Mucosa of rectum (tissue), 2 donors: ENCODE results near the gene FAM3C.
"Not testable (repeated sequence)": the region's sequence is repeated elsewhere in the genome, so short reads cannot be mapped to it uniquely, and the experiment has no call there.

Source experiments
- H3K27ac ChIP-seq, 2 donors: one replicate each; pipeline ENCODE4 v1.7.0; 2013; ENCODE audit warnings: inconsistent platforms in 2 of 2, low read depth in 2 of 2, low read length in 2 of 2
- H3K27me3 ChIP-seq, 2 donors: one replicate each; pipeline ENCODE4 v1.7.0; 2013; ENCODE audit warnings: low read length in 2 of 2; ENCODE audit not compliant: control insufficient read depth in 2 of 2, insufficient read depth in 2 of 2
- H3K36me3 ChIP-seq, 2 donors: one replicate each; pipeline ENCODE4 v1.7.0; 2013; ENCODE audit warnings: low read length in 2 of 2; ENCODE audit not compliant: control insufficient read depth in 2 of 2, insufficient read depth in 2 of 2
- H3K4me1 ChIP-seq, 2 donors: one replicate each; pipeline ENCODE4 v1.7.0; 2013; ENCODE audit warnings: low read length in 2 of 2, mild to moderate bottlenecking in 1 of 2; ENCODE audit not compliant: control insufficient read depth in 2 of 2, insufficient read depth in 2 of 2
- H3K4me3 ChIP-seq, 2 donors: one replicate each; pipeline ENCODE4 v1.7.0; 2013; ENCODE audit warnings: low read length in 2 of 2
- H3K9ac ChIP-seq, 2 donors: one replicate each; pipeline ENCODE4 v1.7.0; 2013; ENCODE audit warnings: low read length in 2 of 2, low read depth in 1 of 2, mild to moderate bottlenecking in 1 of 2
- H3K9me3 ChIP-seq, 2 donors: one replicate each; pipeline ENCODE4 v1.7.0; 2013; ENCODE audit warnings: low read length in 2 of 2; ENCODE audit not compliant: control insufficient read depth in 2 of 2
- donor health status: healthy.
- donor health status: Normal muscosa, but diverticular disease.

Gene FAM3C, protein sequence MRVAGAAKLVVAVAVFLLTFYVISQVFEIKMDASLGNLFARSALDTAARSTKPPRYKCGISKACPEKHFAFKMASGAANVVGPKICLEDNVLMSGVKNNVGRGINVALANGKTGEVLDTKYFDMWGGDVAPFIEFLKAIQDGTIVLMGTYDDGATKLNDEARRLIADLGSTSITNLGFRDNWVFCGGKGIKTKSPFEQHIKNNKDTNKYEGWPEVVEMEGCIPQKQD

DNA sequence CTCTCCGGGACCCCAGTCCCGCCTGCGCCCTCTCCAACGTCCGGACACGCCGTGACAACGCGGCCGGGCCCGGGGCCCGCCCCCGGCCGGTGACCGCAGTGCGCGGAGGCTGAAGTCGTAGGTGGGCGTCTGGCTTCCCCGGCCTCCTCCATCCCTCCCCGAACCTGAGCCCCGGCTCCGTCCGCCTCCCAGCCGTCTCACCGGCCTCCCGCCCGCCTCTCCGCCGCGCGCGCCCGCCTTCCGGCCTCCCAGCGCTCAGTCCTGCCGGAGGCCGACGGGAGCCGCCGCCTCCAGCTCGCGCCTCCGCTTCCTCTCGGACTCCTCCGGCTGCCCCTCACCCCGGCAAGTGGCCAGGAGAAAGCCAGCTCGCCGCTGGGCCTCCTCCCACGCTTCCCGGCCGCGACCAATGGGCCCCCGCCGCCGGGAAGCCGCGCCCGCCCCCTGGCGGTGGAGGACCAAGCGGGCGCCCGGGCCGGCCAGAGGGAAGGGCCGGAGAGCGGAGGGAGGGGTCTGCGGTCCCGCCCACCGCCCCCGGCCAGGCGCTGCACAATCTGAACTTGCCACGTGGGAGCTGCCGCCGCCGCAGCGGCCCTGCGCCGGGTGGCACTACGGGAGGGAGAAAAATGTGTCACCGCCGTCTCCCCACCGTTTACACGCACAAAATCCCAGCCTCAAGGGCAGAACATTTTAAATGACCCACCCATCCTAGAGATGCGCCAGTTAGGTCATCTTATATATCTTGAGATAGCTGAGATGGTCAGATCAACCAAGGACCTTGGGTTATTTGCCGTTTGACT, at the start of gene FAM3C:
Gene FAM3C, minus strand, starts transcription at position 348 of the 797 bp plus-strand sequence. CDS start 13,339 bp downstream, outside the sequence.
- H3K9ac ChIP-seq = peak within 1 kb of the TSS; percentile 79 to 85
- no peaks in the 10 kb centered on the region for H3K36me3 ChIP-seq
- peak within 1 kb of the TSS; percentile 78 to 82 for H3K27ac ChIP-seq
- H3K4me1 ChIP-seq = peaks cover 5 to 12% of the 10 kb centered on the region in 2 donors
- peak within 1 kb of the TSS; percentile 82 to 88 for H3K4me3 ChIP-seq
- no peaks in the 10 kb centered on the region for H3K9me3 ChIP-seq
- H3K27me3 ChIP-seq = no peaks in the 10 kb centered on the region

GRCh38 chr7:121442845-121443244, 46.7 kb upstream of the FAM3C start:
- no peaks in the 10 kb centered on the region for H3K36me3 ChIP-seq
- H3K4me3 ChIP-seq = no peak overlapping the region

DNA sequence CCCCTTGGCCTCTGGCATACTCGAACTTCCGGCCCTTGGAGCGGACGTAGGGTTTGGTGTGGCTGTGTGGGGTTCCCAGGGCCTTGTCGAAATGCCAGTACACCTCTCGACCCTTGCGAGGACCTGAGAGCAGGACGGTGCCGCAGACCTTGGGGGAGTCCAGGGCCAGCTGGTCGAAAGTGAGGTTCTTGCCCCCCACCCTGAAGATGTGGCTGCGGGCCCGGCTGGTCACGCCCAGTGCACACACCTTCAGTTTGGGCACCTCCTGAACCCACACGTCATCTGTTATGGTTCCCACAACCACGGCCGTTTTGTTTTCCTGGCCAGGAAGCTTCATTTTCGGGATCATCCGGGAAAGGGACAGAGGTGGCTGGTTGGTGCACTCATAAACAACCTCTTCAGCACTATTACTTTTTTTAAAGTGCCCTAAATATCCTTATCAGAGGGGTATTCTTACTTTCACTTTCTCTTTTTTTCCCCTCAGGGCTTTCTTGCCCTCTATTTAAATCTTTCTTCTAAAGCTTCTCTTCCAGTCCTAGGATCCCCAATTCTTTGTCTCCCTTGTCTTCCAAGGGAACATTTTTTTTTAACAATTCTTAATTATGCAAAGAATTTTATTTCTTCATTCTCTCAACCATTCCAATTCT, 44.9 kb upstream of the FAM3C start:
- peak overlapping the region; percentile 55 to 56 for H3K4me3 ChIP-seq
- H3K27me3 ChIP-seq = no peaks in the 10 kb centered on the region
- H3K4me1 ChIP-seq = peaks cover 3 to 7% of the 10 kb centered on the region in 2 donors
- no peaks in the 10 kb centered on the region for H3K36me3 ChIP-seq
- H3K27ac ChIP-seq = peak overlapping the region; percentile 15 to 38
- H3K9me3 ChIP-seq = no peaks in the 10 kb centered on the region
- peak overlapping the region in 1 of 2 donors; percentile 14 for H3K9ac ChIP-seq

More at GRCh38 chr7:121442845-121443244, 46.7 kb upstream of the FAM3C start:
- H3K4me1 ChIP-seq = peaks cover 3% of the 10 kb centered on the region in 2 donors
- no peaks in the 10 kb centered on the region for H3K27me3 ChIP-seq
- H3K9me3 ChIP-seq = no peaks in the 10 kb centered on the region
- no peak overlapping the region for H3K9ac ChIP-seq
- no peak overlapping the region for H3K27ac ChIP-seq

DNA sequence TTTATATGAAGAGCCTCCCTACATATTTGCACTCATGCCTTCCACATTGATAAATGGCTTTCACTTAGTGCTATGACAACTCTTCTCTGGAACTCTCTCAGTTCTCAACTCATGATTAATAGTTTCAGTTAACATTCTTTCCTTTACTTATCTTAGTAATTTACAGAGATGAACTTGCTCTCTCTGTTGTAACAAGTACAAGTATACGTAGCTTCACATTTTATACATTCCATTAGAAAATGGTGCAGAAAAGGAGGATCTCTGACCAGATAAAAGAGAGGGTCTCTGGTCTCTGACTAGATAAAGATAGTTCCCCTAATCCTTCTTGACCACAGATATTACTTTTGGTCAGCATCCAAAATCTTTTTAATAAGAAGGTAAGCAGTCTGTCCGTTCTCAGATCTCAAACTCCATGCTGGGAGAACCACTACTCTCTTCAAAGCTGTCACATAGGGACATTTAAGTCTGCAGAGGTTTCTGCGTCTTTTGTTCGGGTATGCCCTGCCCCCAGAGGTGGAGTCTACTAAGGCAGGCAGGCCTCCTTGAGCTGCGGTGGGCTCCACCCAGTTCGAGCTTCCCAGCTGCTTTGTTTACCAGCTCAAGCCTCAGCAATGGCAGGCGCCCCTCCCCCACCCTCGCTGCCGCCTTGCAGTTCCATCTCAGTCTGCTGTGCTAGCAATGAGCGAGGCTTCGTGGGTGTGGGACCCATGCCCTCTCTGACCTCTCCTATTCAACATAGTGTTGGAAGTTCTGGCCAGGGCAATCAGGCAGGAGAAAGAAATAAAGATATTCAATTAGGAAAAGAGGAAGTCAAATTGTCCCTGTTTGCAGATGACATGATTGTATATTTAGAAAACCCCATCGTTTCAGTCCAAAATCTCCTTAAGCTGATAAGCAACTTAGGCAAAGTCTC, 42.2 kb upstream of the FAM3C start:
- peak overlapping the region; percentile 11 to 43 for H3K27ac ChIP-seq
- H3K4me3 ChIP-seq = peak overlapping the region; percentile 3 to 42
- H3K36me3 ChIP-seq, H3K9ac ChIP-seq, H3K9me3 ChIP-seq, H3K4me1 ChIP-seq, H3K27me3 ChIP-seq: not testable (repeated sequence)

DNA sequence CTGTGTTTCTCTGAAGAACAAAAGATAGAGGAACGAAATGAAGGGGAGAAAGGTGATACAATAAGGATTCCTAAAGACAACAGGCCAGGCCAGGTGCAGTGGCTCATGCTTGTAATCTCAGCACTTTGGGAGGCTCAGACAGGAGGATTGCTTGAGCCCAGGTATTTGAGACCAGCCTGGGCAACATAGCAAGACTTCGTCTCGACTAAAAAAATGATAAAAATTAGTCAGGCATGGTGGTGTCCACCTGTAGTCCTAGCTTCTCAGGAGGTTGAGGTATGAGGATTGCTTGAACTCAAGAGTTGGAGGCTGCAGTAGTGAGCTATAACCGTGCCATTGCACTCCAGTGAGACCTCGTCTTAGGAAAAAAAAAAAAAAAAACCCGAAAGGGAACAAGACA, 41.4 kb upstream of the FAM3C start:
- Histone ChIP-seq H3K27ac (no peak overlapping the region), H3K4me3 (no peak overlapping the region), H3K36me3 (no peaks in the 10 kb centered on the region), H3K27me3 (no peaks in the 10 kb centered on the region), H3K9ac (no peak overlapping the region), H3K9me3 (no peaks in the 10 kb centered on the region), H3K4me1 (peaks cover 3 to 7% of the 10 kb centered on the region in 2 donors)

DNA sequence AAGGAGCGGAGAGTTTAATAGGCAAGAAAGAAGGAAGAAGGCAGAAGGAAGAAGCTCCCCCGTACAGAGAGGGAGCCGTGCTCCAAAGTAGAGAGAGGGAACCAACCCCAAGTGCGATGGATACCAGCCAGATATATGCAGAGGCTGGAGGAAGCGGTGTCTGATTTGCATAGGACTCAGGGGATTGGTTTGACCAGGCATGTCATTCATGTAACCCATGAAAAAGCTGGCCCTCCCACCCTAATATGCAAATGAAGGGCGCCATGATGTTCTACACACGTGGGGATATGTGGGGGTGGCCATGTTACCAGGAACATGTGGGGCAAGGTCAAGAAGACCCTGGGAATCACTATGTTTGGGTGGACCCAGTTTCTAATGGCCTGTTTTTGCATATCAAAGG, 40.6 kb upstream of the FAM3C start:
- Histone ChIP-seq H3K27me3 (no peaks in the 10 kb centered on the region), H3K36me3 (no peaks in the 10 kb centered on the region), H3K4me3 (no peak overlapping the region), H3K9ac (no peak overlapping the region), H3K4me1 (peaks cover 3 to 7% of the 10 kb centered on the region in 2 donors), H3K27ac (no peak overlapping the region), H3K9me3 (no peaks in the 10 kb centered on the region)

- H3K36me3 ChIP-seq = no peaks in the 10 kb centered on the region
- no peak overlapping the region for H3K4me3 ChIP-seq
- no peaks in the 10 kb centered on the region for H3K9me3 ChIP-seq
- peaks cover 3 to 7% of the 10 kb centered on the region in 2 donors for H3K4me1 ChIP-seq
- H3K9ac ChIP-seq = no peak overlapping the region
- H3K27me3 ChIP-seq = no peaks in the 10 kb centered on the region
- H3K27ac ChIP-seq = no peak overlapping the region
Measured at GRCh38 chr7:121436136-121436535, 40.0 kb upstream of the FAM3C start.

DNA sequence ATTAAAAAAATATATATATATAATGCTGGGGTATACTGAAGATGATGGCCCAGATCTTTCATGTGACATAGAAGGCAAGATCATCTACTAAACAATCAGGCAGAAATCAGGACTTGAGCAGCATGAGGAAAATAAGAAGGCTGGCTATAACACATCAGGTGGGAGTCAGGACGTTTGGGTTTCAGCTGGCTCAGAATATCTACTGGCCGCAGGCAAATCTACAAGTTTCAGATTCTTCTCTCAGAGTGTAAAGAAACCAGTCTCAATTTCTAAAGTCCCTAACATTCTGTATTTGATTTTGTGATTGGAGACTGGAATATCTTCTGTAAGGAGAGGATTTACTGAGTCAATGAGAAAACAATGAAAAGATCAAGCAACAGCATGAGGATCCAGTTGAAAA, 37.7 kb upstream of the FAM3C start:
- H3K36me3 ChIP-seq = no peaks in the 10 kb centered on the region
- H3K27me3 ChIP-seq = no peaks in the 10 kb centered on the region
- peaks cover 3 to 7% of the 10 kb centered on the region in 2 donors for H3K4me1 ChIP-seq

DNA sequence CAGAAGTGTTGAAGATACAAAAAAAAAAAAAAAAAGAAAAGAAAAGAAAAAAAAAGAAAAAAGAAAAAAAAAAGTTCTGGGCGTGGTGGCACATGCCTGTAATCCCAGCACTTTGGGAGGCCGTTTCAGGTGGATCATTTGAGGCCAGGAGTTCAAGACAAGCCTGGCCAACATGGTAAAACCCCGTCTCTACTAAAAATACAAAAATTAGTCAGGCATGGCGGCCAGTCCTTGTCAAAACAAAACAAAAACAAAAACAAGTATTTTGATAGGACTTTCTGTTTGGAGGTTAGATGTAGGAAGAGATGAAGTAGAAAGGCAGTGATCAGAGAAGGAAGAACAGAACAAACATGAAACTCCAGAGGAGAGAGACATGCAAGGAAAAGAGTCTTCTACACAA, 36.4 kb upstream of the FAM3C start:
- H3K4me3 ChIP-seq, H3K27ac ChIP-seq, H3K9me3 ChIP-seq: not testable (repeated sequence)

More for the DNA sequence above, 37.7 kb upstream of the FAM3C start:
- Histone ChIP-seq H3K9ac (no peak overlapping the region), H3K27ac (no peak overlapping the region), H3K9me3 (no peaks in the 10 kb centered on the region), H3K4me3 (no peak overlapping the region)

More for the DNA sequence above, 36.4 kb upstream of the FAM3C start:
- H3K9ac ChIP-seq, H3K4me1 ChIP-seq, H3K27me3 ChIP-seq, H3K36me3 ChIP-seq: not testable (repeated sequence)
